Dedifferentiated amniotic fluid mesenchymal stem cell (primary cell): ENCODE data around the gene PHKG1.
A peak's percentile ranks its signal among the peaks of the same experiment; 100 is the strongest.
"Not testable (repeated sequence)": the region's sequence is repeated elsewhere in the genome, so short reads cannot be mapped to it uniquely, and the experiment has no call there.

Source experiments
- DNase-seq: peaks from one replicate; pipeline ENCODE4 v3.0.0-alpha.2; 2016; ENCODE audit errors: extremely low spot score

PHKG1 gene

GRCh38 chr7:56083150-56083785 lies 9.5 kb downstream of the PHKG1 start:
- DNase-seq, result no peak

- DNase-seq, result no peak
These were observed 11.0 kb downstream of the PHKG1 start for GRCh38 chr7:56081626-56082340.

- not testable (repeated sequence) for DNase-seq
These were observed 11.9 kb downstream of the PHKG1 start for GRCh38 chr7:56080726-56081435.

GRCh38 chr7:56079450-56080185 lies 13.1 kb downstream of the PHKG1 start:
- DNase-seq, result peak; percentile 60

- no peak for DNase-seq
These were observed 14.6 kb downstream of the PHKG1 start for GRCh38 chr7:56078196-56078595.

GRCh38 chr7:56077681-56078080 lies 15.1 kb downstream of the PHKG1 start:
- no peak for DNase-seq

- peak; percentile 83 for DNase-seq
These were observed 18.4 kb downstream of the PHKG1 start for GRCh38 chr7:56074371-56074791.

GRCh38 chr7:56066376-56066775 lies 26.4 kb downstream of the PHKG1 start:
- DNase-seq, result not testable (repeated sequence)

GRCh38 chr7:56063882-56064625 lies 28.7 kb downstream of the PHKG1 start, which contains the start of gene SUMF2:
Gene SUMF2, plus strand, starts transcription at chr7:56064286. Its CDS starts 26 bp downstream, at chr7:56064312.
- DNase-seq, result peak; percentile 84

GRCh38 chr7:56063500-56063881 lies 29.3 kb downstream of the PHKG1 start:
- no peak for DNase-seq

- DNase-seq, result no peak
These were observed 30.4 kb downstream of the PHKG1 start for GRCh38 chr7:56062382-56062781.

GRCh38 chr7:56053993-56054392 lies 38.8 kb downstream of the PHKG1 start:
- DNase-seq, result no peak

- no peak for DNase-seq
These were observed 39.4 kb downstream of the PHKG1 start for GRCh38 chr7:56053379-56053778.

- peak; percentile 98 for DNase-seq
These were observed 41.2 kb downstream of the PHKG1 start, which contains the start of the genes CCT6A and PSPH for GRCh38 chr7:56051339-56052191. Gene CCT6A, plus strand, starts transcription at chr7:56051765. Its CDS starts 84 bp downstream, at chr7:56051849. Gene PSPH, minus strand, starts transcription at chr7:56051444. Its CDS starts 30,232 bp downstream, at chr7:56021212.

GRCh38 chr7:56051053-56051338 lies 41.8 kb downstream of the PHKG1 start:
- DNase-seq, result no peak

GRCh38 chr7:56048763-56049162 lies 44.0 kb downstream of the PHKG1 start:
- DNase-seq, result not testable (repeated sequence)

GRCh38 chr7:56048245-56048644 lies 44.5 kb downstream of the PHKG1 start:
- DNase-seq, result peak; percentile 23

GRCh38 chr7:56047446-56048116 lies 45.2 kb downstream of the PHKG1 start:
- not testable (repeated sequence) for DNase-seq

GRCh38 chr7:56046721-56047445 lies 45.9 kb downstream of the PHKG1 start:
- DNase-seq, result peak; percentile 88
